PC-3 (cell line): ENCODE data around the gene FBLN7. TPM values are rescaled to one million over a fixed set of nuclear protein-coding genes. Genes with fewer than 3 reads are reported as not detected.

Experiments used
- ATAC-seq: fragments of 200-7000 bp; cut with Tn5 transposase; 2 replicates; pipeline ENCODE4 v1.9.1; 2020; ENCODE audit warnings: mild to moderate bottlenecking, moderate library complexity
- BruUV-seq: library from RNA; stranded (reverse); fragments of 400-500 nt; replicated peaks from 2 replicates; lab custom pipeline; 2021; lab: Mats Ljungman, UMichigan
- CTCF ChIA-PET: fragments of 300-600 bp; sonication (Branson Sonifier 250); formaldehyde crosslinking; loops from one replicate; lab custom pipeline; 2022; ENCODE audit warnings: antibody characterized with exemption; lab: Charles Lee
- POLR2A ChIA-PET: fragments of 300-600 bp; sonication (Branson Sonifier 250); formaldehyde crosslinking; loops from one replicate; lab custom pipeline; 2022; ENCODE audit warnings: antibody characterized with exemption; ENCODE audit not compliant: unreplicated experiment; lab: Charles Lee
- DNase-seq: peaks from one replicate; pipeline ENCODE4 v3.0.0-alpha.2; 2015
- H2AFZ ChIP-seq: fragments of 300-600 bp; sonication (generic); 2 replicates; pipeline ENCODE4 v1.6.0; 2016; ENCODE audit warnings: antibody characterized with exemption, low read length
- H3F3A ChIP-seq: fragments of 300-600 bp; sonication (generic); one replicate; pipeline ENCODE4 v1.6.0; 2017; ENCODE audit warnings: antibody characterized with exemption, low read length, control low read depth, mild to moderate bottlenecking; ENCODE audit not compliant: unreplicated experiment
- H3K27ac ChIP-seq: fragments of 300-600 bp; sonication (generic); 2 replicates; pipeline ENCODE4 v1.5.1; 2016; ENCODE audit warnings: mild to moderate bottlenecking, low read length
- H3K27me3 ChIP-seq: fragments of 300-600 bp; sonication (generic); 2 replicates; pipeline ENCODE4 v1.6.1; 2016; ENCODE audit warnings: low read length, mixed read lengths
- H3K36me3 ChIP-seq: fragments of 300-600 bp; sonication (generic); 2 replicates; pipeline ENCODE4 v1.6.1; 2016; ENCODE audit warnings: low read depth, mixed run types, low read length, mixed read lengths
- H3K4me1 ChIP-seq: fragments of 300-600 bp; sonication (generic); 2 replicates; pipeline ENCODE4 v1.5.1; 2016; ENCODE audit warnings: low read length; ENCODE audit not compliant: insufficient read depth
- H3K4me2 ChIP-seq: fragments of 300-600 bp; sonication (generic); 2 replicates; pipeline ENCODE4 v1.6.0; 2016; ENCODE audit warnings: low read length
- H3K4me3 ChIP-seq: fragments of 300-600 bp; sonication (generic); 2 replicates; pipeline ENCODE4 v1.5.1; 2016; ENCODE audit warnings: mild to moderate bottlenecking, low read length, mixed read lengths
- H3K79me2 ChIP-seq: fragments of 300-600 bp; sonication (generic); 2 replicates; pipeline ENCODE4 v1.6.1; 2017; ENCODE audit warnings: low read length, mixed read lengths
- H3K9ac ChIP-seq: fragments of 300-600 bp; sonication (generic); 2 replicates; pipeline ENCODE4 v1.6.0; 2016; ENCODE audit warnings: mild to moderate bottlenecking, low read length
- H3K9me2 ChIP-seq: fragments of 300-600 bp; sonication (generic); replicated peaks from 2 replicates; pipeline ENCODE4 v1.6.1; 2016; ENCODE audit warnings: mixed run types, low read length, mixed read lengths
- H3K9me3 ChIP-seq: fragments of 300-600 bp; sonication (generic); 2 replicates; pipeline ENCODE4 v1.6.1; 2016; ENCODE audit warnings: low read length, mixed read lengths
- H4K20me1 ChIP-seq: fragments of 300-600 bp; sonication (generic); 2 replicates; pipeline ENCODE4 v1.6.1; 2016; ENCODE audit warnings: low read length, mixed read lengths
- EZH2 ChIP-seq: fragments of 300-600 bp; sonication (generic); IDR thresholded peaks from one replicate; pipeline ENCODE4 v1.6.1; 2017; ENCODE audit warnings: antibody characterized with exemption, mild to moderate bottlenecking, low read length; ENCODE audit not compliant: unreplicated experiment
- EZH2phosphoT487 ChIP-seq: fragments of 300-600 bp; sonication (generic); IDR thresholded peaks from 2 replicates; pipeline ENCODE4 v1.6.1; 2018; ENCODE audit warnings: mild to moderate bottlenecking, antibody characterized with exemption, low read length, borderline replicate concordance
- intact Hi-C: fragments of 100-400 bp; cut with micrococcal nuclease; formaldehyde crosslinking; loops from 2 replicates; pipeline ENCODE4 v1.9.0; 2023
- total RNA-seq: library from RNA; depleted of rRNA; stranded (reverse); fragments of >200 nt; gene quantifications from 2 replicates; pipeline ENCODE4 v1.2.3, GENCODE V29; 2014
- TF ChIP-seq, protein P1 (sequence below): fragments of 300-600 bp; sonication (generic); conservative IDR thresholded peaks from 2 replicates; pipeline ENCODE4 v1.5.1; 2017; ENCODE audit warnings: antibody characterized with exemption, low read depth, mild to moderate bottlenecking, low read length

Gene FBLN7
- total RNA-seq, 1 experiment from 2014 or later, result 2.2 TPM

GRCh38 chr2:112149194-112149593 is 11.0 kb downstream of the FBLN7 start:
- intact Hi-C loops, result no loop called here
- no peaks in the 10 kb centered on the region for H4K20me1 ChIP-seq
- BruUV-seq, result no TSS peak
- no peaks in the 10 kb centered on the region for H3K9me2 ChIP-seq
- no peak overlapping the region for H3K27ac ChIP-seq
- ChIA-PET POLR2A (no interaction called here), CTCF (no interaction called here)
- no peak overlapping the region for H3K4me3 ChIP-seq
- no peak overlapping the region for H3K9ac ChIP-seq
- no peak overlapping the region for H2AFZ ChIP-seq
- no peaks in the 10 kb centered on the region for H3K27me3 ChIP-seq
- no peak overlapping the region for H3K4me2 ChIP-seq
- H3K36me3 ChIP-seq, result no peaks in the 10 kb centered on the region
- no peak for ATAC-seq
- H3F3A ChIP-seq, result no peaks in the 10 kb centered on the region
- no peaks in the 10 kb centered on the region for H3K4me1 ChIP-seq
- TF ChIP-seq, protein P1, sequence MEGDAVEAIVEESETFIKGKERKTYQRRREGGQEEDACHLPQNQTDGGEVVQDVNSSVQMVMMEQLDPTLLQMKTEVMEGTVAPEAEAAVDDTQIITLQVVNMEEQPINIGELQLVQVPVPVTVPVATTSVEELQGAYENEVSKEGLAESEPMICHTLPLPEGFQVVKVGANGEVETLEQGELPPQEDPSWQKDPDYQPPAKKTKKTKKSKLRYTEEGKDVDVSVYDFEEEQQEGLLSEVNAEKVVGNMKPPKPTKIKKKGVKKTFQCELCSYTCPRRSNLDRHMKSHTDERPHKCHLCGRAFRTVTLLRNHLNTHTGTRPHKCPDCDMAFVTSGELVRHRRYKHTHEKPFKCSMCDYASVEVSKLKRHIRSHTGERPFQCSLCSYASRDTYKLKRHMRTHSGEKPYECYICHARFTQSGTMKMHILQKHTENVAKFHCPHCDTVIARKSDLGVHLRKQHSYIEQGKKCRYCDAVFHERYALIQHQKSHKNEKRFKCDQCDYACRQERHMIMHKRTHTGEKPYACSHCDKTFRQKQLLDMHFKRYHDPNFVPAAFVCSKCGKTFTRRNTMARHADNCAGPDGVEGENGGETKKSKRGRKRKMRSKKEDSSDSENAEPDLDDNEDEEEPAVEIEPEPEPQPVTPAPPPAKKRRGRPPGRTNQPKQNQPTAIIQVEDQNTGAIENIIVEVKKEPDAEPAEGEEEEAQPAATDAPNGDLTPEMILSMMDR, result no peak
- no peak for TF ChIP-seq EZH2
- TF ChIP-seq EZH2phosphoT487, result no peak
- DNase-seq, result no peak
- no peaks in the 10 kb centered on the region for H3K9me3 ChIP-seq
- H3K79me2 ChIP-seq, result no peaks in the 10 kb centered on the region

DNA sequence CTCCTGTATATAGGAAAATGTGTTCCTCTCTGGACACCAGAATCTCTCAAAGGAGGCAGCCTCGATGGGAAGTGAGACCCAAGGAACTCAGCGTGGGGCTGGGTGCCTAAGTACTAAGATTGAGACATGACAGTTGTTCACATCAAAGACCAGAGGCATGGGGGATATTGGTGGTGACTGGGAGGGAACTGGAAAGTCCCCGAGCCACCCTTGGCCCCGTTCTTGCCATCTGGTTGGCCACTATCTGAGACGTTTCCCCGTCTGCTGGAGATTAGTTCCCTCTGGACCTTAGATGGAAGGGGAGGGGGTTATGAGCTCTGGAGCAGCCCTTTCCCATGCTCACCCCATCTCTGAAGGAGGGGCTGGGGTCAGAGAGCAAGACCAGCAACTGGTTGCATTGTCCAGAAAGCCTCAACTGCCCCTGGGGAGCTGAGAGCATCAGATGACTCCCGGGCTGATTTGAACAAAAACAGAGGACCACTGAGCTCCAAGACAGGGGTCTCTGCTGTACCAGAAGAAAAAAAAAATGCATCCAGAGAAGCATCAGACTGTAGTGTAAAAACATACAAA is 11.8 kb downstream of the FBLN7 start:
- CTCF ChIA-PET, result no interaction called here
- intact Hi-C loops, result no loop called here
- no TSS peak for BruUV-seq
- H3K4me2 ChIP-seq, result no peak overlapping the region
- ATAC-seq (no peak), DNase-seq (no peak)
- no peaks in the 10 kb centered on the region for H3F3A ChIP-seq
- no peaks in the 10 kb centered on the region for H4K20me1 ChIP-seq
- H3K9me3 ChIP-seq, result no peaks in the 10 kb centered on the region
- H3K79me2 ChIP-seq, result no peaks in the 10 kb centered on the region
- POLR2A ChIA-PET, result no interaction called here
- H3K4me1 ChIP-seq, result no peaks in the 10 kb centered on the region
- TF ChIP-seq, protein P1, result no peak
- TF ChIP-seq EZH2 (no peak), EZH2phosphoT487 (no peak)
- no peaks in the 10 kb centered on the region for H3K9me2 ChIP-seq
- H3K36me3 ChIP-seq, result no peaks in the 10 kb centered on the region
- H3K27ac ChIP-seq, result no peak overlapping the region
- H3K27me3 ChIP-seq, result no peaks in the 10 kb centered on the region
- no peak overlapping the region for H3K9ac ChIP-seq
- H2AFZ ChIP-seq, result no peak overlapping the region
- no peak overlapping the region for H3K4me3 ChIP-seq

DNA sequence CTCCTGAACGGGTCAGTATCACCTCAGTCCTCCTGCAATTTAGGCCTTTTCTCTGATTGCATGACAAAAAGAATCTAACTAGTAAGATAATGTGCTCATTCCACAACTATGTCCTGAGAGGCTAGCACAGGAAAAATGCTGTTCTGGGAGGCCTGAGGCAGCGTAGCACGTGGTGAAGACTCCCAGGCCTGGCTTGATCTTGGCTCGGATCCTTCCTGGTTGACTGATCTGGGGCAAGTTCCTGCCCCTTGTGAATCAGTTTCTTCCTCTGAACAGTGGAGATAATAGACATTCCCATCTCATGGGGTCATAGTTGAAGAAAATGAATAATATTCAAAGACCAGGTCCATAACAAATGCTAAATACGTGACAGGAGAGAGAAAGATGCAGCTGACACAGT is 12.3 kb downstream of the FBLN7 start:
- intact Hi-C loops, result no loop called here
- Histone ChIP-seq H3K27ac (no peak overlapping the region), H3K36me3 (no peaks in the 10 kb centered on the region), H3F3A (no peaks in the 10 kb centered on the region), H4K20me1 (no peaks in the 10 kb centered on the region), H3K9me3 (no peaks in the 10 kb centered on the region), H3K27me3 (no peaks in the 10 kb centered on the region), H3K4me2 (no peak overlapping the region), H3K9me2 (no peaks in the 10 kb centered on the region), H2AFZ (no peak overlapping the region), H3K4me1 (no peaks in the 10 kb centered on the region), H3K79me2 (no peaks in the 10 kb centered on the region), H3K4me3 (no peak overlapping the region), H3K9ac (no peak overlapping the region)
- TF ChIP-seq, protein P1, result no peak
- TF ChIP-seq EZH2 (no peak), EZH2phosphoT487 (no peak)
- BruUV-seq, result no TSS peak
- ChIA-PET POLR2A (no interaction called here), CTCF (no interaction called here)
- DNase-seq, result no peak
- no peak for ATAC-seq
